ENCODE results near the gene H19. TPM values are rescaled to one million over a fixed set of nuclear protein-coding genes. Genes with fewer than 3 reads are reported as not detected.

Gene H19
- total and polyA plus RNA-seq, 9 of the 15 experiments (the other 6 are each of a cell fraction or from before 2014, with no cell fraction given), result 0.13 to 682 (median 15.7) TPM

- Histone ChIP-seq H3K9me3 (replicated peaks; ENCODE audit: control insufficient read depth, insufficient read depth, low read depth, low read length) (no peaks in the 10 kb centered on the region), H3K4me2 (ENCODE audit: insufficient read depth, low read length) (no peak overlapping the region), H3K79me2 (ENCODE audit: control insufficient read depth, insufficient read depth, low read length) (no peaks in the 10 kb centered on the region), H3K27me3 (ENCODE audit: control insufficient read depth in 2 of 2, insufficient read depth in 2 of 2, low read length in 2 of 2) (no peaks in the 10 kb centered on the region), H3K36me3 (ENCODE audit: control insufficient read depth, insufficient read depth, low read length) (no peaks in the 10 kb centered on the region), H3K9ac (ENCODE audit: insufficient read depth in 1 of 2, low read depth in 2 of 2, low read length in 2 of 2) (no peak overlapping the region), H4K20me1 (replicated peaks; ENCODE audit: control insufficient read depth, insufficient read depth, low read length) (no peaks in the 10 kb centered on the region), H3K4me3 (no peak overlapping the region), H3K27ac (ENCODE audit: extremely low read depth, low read depth, low read length) (no peak overlapping the region), H3K9me1 (ENCODE audit: control insufficient read depth, insufficient read depth, low read length) (no peaks in the 10 kb centered on the region), H3K4me1 (replicated peaks in 1 of 2; ENCODE audit: control insufficient read depth in 2 of 2, insufficient read depth in 2 of 2, low read length in 2 of 2) (no peaks in the 10 kb centered on the region), H2AFZ (ENCODE audit: low read depth, low read length) (no peak overlapping the region)
- POLR2A ChIA-PET, result no interaction called here
- ATAC-seq (no peak), FAIRE-seq (no peak), DNase-seq (ENCODE audit: extremely low read depth in 1 of 4, low spot score in 3 of 4) (no peak)
- TF ChIP-seq MTF1 (CRISPR knock-in tag; IDR thresholded peaks at IDR 0.05; ENCODE audit: borderline replicate concordance) (no peak), ZNF324 (CRISPR knock-in tag; IDR thresholded peaks at IDR 0.05) (no peak), HMG20A (CRISPR knock-in tag; conservative IDR thresholded peaks at IDR 0.05) (no peak), ZNF589 (CRISPR knock-in tag; IDR thresholded peaks at IDR 0.05; ENCODE audit: low read depth) (no peak), CBX2 (IDR thresholded peaks at IDR 0.05; ENCODE audit: insufficient read depth, low read length, poor library complexity, severe bottlenecking) (no peak), PHF21A (IDR thresholded peaks at IDR 0.05; ENCODE audit: borderline replicate concordance, low read depth) (no peak), ETS2 (tag; IDR thresholded peaks at IDR 0.05; ENCODE audit: borderline replicate concordance, poor library complexity, severe bottlenecking) (no peak), ZNF277 (CRISPR knock-in tag; IDR thresholded peaks at IDR 0.05; ENCODE audit: borderline replicate concordance) (no peak), SREBF1 (IDR thresholded peaks at IDR 0.05; ENCODE audit: borderline replicate concordance, low read depth, low read length) (no peak), CREBBP (IDR thresholded peaks at IDR 0.05; ENCODE audit: low read depth, low read length) (no peak), TAF7 (tag; IDR thresholded peaks at IDR 0.05) (no peak), PRPF4 (IDR thresholded peaks at IDR 0.05; ENCODE audit: insufficient read depth, low read depth, low read length, poor library complexity, severe bottlenecking) (no peak), ZC3H8 (IDR thresholded peaks at IDR 0.05) (no peak), DLX4 (CRISPR knock-in tag; IDR thresholded peaks at IDR 0.05) (no peak), BACH1 (tag; IDR thresholded peaks at IDR 0.05) (no peak)
- TF ChIP-seq, protein P1, sequence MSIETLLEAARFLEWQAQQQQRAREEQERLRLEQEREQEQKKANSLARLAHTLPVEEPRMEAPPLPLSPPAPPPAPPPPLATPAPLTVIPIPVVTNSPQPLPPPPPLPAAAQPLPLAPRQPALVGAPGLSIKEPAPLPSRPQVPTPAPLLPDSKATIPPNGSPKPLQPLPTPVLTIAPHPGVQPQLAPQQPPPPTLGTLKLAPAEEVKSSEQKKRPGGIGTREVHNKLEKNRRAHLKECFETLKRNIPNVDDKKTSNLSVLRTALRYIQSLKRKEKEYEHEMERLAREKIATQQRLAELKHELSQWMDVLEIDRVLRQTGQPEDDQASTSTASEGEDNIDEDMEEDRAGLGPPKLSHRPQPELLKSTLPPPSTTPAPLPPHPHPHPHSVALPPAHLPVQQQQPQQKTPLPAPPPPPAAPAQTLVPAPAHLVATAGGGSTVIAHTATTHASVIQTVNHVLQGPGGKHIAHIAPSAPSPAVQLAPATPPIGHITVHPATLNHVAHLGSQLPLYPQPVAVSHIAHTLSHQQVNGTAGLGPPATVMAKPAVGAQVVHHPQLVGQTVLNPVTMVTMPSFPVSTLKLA (conservative IDR thresholded peaks at IDR 0.05), result no peak
- in situ Hi-C loops (cut with MboI) (no loop called here), intact Hi-C loops (cut with micrococcal nuclease) (no loop called here)
- CTCF ChIA-PET (ENCODE audit: low intra/inter-chr PET ratio), result no interaction called here
- no TSS peak for BruUV-seq (replicated peaks)
- WGBS (ENCODE audit: insufficient coverage, low coverage, missing lambda C conversion rate), result no CpG with 5 or more reads among the region's 20 CpGs
Measured at GRCh38 chr11:1963864-1964263, 33.8 kb downstream of the H19 start.

All from K562 (cell line).